ENCODE data around the gene HLTF. TPM values are rescaled to one million over a fixed set of nuclear protein-coding genes. Genes with fewer than 3 reads are reported as not detected.

HLTF gene
- total RNA-seq, 1 donor from 2014 or later: 48.4 TPM

DNA sequence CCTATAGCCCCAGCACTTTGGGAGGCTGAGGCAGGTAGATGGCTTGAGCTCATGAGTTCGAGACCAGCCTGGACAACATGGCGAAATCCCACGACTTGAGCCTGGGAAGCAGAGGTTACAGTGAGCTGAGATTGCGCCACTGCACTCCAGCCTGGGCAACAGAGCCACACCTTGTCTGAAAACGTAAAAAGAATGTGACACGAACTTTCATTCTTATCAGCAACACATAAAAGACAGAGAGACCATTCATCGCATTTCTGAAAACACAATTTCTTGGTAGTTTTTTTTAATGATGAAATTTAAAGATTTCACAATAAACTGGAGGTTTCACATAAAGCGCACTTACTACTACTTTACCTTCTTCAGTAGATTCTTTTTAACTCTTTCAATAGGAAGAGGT, 18.4 kb downstream of the HLTF start:
- peaks cover 43% of the 10 kb centered on the region for H3K36me3 Mint-ChIP-seq
- H3K9me3 Mint-ChIP-seq: no peaks in the 10 kb centered on the region
- DNase-seq (ENCODE audit: low spot score in 2 of 2, unreplicated experiment in 2 of 2): no peak
- no peak overlapping the region for H3K4me3 Mint-ChIP-seq
- H3K4me1 Mint-ChIP-seq: no peaks in the 10 kb centered on the region
- no peaks in the 10 kb centered on the region for H3K27me3 Mint-ChIP-seq (ENCODE audit: low read depth)
- H3K27ac Mint-ChIP-seq: no peak overlapping the region
- no peak for TF ChIP-seq CTCF (IDR thresholded peaks at IDR 0.05; ENCODE audit: unreplicated experiment)

DNA sequence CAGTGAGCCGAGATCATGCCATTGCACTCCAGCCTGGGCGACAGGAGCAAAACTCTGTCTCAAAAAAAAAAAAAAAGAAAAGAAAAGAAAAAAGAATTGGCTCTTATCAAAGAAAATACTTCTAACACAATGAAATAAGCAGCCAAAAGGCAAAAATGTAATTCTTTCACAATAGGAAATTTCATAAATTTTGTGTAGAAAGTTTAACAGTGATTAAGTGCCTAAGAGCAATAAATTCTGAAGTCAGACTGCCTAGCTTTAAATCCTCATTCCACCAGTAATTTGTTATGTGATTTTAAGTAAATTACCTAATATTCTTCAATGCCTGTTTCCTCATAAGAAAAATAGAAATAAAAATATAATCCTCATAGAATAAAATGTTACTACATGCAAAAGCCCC, 24.6 kb downstream of the HLTF start:
- H3K27ac Mint-ChIP-seq: no peak overlapping the region
- H3K9me3 Mint-ChIP-seq: no peaks in the 10 kb centered on the region
- no peak for DNase-seq (ENCODE audit: low spot score in 2 of 2, unreplicated experiment in 2 of 2)
- no peaks in the 10 kb centered on the region for H3K27me3 Mint-ChIP-seq (ENCODE audit: low read depth)
- no peak overlapping the region for H3K4me3 Mint-ChIP-seq
- TF ChIP-seq CTCF (IDR thresholded peaks at IDR 0.05; ENCODE audit: unreplicated experiment): no peak
- H3K36me3 Mint-ChIP-seq: peaks cover 59% of the 10 kb centered on the region
- no peaks in the 10 kb centered on the region for H3K4me1 Mint-ChIP-seq

GRCh38 chr3:149058602-149059001, 27.7 kb downstream of the HLTF start:
- Mint-ChIP-seq H3K27me3 (ENCODE audit: low read depth) (no peaks in the 10 kb centered on the region), H3K9me3 (peaks cover 6% of the 10 kb centered on the region), H3K36me3 (peaks cover 62% of the 10 kb centered on the region), H3K4me3 (no peak overlapping the region), H3K4me1 (no peaks in the 10 kb centered on the region), H3K27ac (no peak overlapping the region)
- DNase-seq (ENCODE audit: low spot score in 2 of 2, unreplicated experiment in 2 of 2): no peak
- TF ChIP-seq CTCF (IDR thresholded peaks at IDR 0.05; ENCODE audit: unreplicated experiment): no peak

- Mint-ChIP-seq H3K36me3 (peaks cover 62% of the 10 kb centered on the region), H3K27ac (no peak overlapping the region), H3K4me1 (no peaks in the 10 kb centered on the region), H3K27me3 (ENCODE audit: low read depth) (no peaks in the 10 kb centered on the region), H3K4me3 (no peak overlapping the region), H3K9me3 (peaks cover 8% of the 10 kb centered on the region)
- DNase-seq (ENCODE audit: low spot score in 2 of 2, unreplicated experiment in 2 of 2): no peak
- no peak for TF ChIP-seq CTCF (IDR thresholded peaks at IDR 0.05; ENCODE audit: unreplicated experiment)
These were observed 28.1 kb downstream of the HLTF start for GRCh38 chr3:149058198-149058597.

DNA sequence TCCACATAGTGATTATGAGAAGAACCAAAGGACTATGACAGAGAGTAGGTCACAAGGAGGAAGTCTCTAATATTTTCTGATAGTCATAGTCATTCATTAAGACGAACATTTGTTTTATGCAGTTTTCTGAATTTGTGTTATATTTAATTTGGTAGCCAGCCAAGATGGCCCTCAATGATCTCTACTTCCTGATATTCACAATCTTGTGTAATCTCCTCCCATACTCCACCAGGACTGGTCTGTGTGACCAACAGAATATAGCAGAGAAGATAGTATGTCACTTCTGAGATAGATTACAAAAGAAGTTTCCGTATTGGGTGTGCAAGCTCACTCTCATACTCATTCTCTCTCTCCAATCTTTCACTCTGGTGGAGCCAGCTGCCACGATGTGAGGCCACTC, 30.8 kb downstream of the HLTF start:
- peaks cover 9% of the 10 kb centered on the region for H3K9me3 Mint-ChIP-seq
- no peak for TF ChIP-seq CTCF (IDR thresholded peaks at IDR 0.05; ENCODE audit: unreplicated experiment)
- H3K4me1 Mint-ChIP-seq: no peaks in the 10 kb centered on the region
- H3K36me3 Mint-ChIP-seq: peaks cover 68% of the 10 kb centered on the region
- no peak for DNase-seq (ENCODE audit: low spot score in 2 of 2, unreplicated experiment in 2 of 2)
- no peaks in the 10 kb centered on the region for H3K27me3 Mint-ChIP-seq (ENCODE audit: low read depth)
- no peak overlapping the region for H3K27ac Mint-ChIP-seq
- H3K4me3 Mint-ChIP-seq: no peak overlapping the region
